Trophoblast cell (in vitro differentiated cells and primary cell): ENCODE results near the gene ESR2.
A peak's percentile ranks its signal among the peaks of the same experiment; 100 is the strongest.

Source experiments
- DNase-seq, 2 donors: peaks; one replicate each; pipeline ENCODE4 v3.0.0-alpha.2; 2016
- H2AFZ ChIP-seq: 2 replicates; pipeline ENCODE4 v1.6.1; 2013; ENCODE audit warnings: low read length, moderate library complexity, mild to moderate bottlenecking; ENCODE audit not compliant: insufficient read depth, poor library complexity
- H2AK5ac ChIP-seq: 2 replicates; pipeline ENCODE4 v1.6.1; 2013; ENCODE audit warnings: mild to moderate bottlenecking, low read length
- H2BK120ac ChIP-seq: 2 replicates; pipeline ENCODE4 v1.6.1; 2013; ENCODE audit warnings: low read length, mild to moderate bottlenecking, moderate library complexity; ENCODE audit not compliant: insufficient read depth, poor library complexity
- H2BK12ac ChIP-seq: 2 replicates; pipeline ENCODE4 v1.6.1; 2013; ENCODE audit warnings: mild to moderate bottlenecking, low read length, moderate library complexity
- H2BK5ac ChIP-seq: 2 replicates; pipeline ENCODE4 v1.6.1; 2013; ENCODE audit warnings: low read length, low read depth, moderate library complexity, mild to moderate bottlenecking; ENCODE audit not compliant: poor library complexity
- H3K14ac ChIP-seq: 2 replicates; pipeline ENCODE4 v1.6.1; 2013; ENCODE audit warnings: mild to moderate bottlenecking, low read length
- H3K18ac ChIP-seq: 2 replicates; pipeline ENCODE4 v1.6.1; 2013; ENCODE audit warnings: mild to moderate bottlenecking, low read length
- H3K23ac ChIP-seq: 2 replicates; pipeline ENCODE4 v1.6.1; 2013; ENCODE audit warnings: low read length
- H3K27ac ChIP-seq: 2 replicates; pipeline ENCODE4 v1.5.1; 2013; ENCODE audit warnings: low read depth, mild to moderate bottlenecking, inconsistent platforms, low read length, moderate library complexity
- H3K27me3 ChIP-seq: 2 replicates; pipeline ENCODE4 v1.6.1; 2013; ENCODE audit warnings: inconsistent platforms, mild to moderate bottlenecking, low read length, moderate library complexity; ENCODE audit not compliant: insufficient read depth
- H3K36me3 ChIP-seq, 2 experiments: 1 replicate in 1 of 2; 2 replicates in 1 of 2; pipeline ENCODE4 v1.6.1; 2013; ENCODE audit warnings: low read length in 2 of 2, mild to moderate bottlenecking in 2 of 2, moderate library complexity in 1 of 2; ENCODE audit not compliant: insufficient read depth in 2 of 2, control insufficient read depth in 1 of 2
- H3K4ac ChIP-seq: 2 replicates; pipeline ENCODE4 v1.6.1; 2013; ENCODE audit warnings: low read depth, mild to moderate bottlenecking, low read length, moderate library complexity
- H3K4me1 ChIP-seq, 2 experiments: 1 replicate in 1 of 2; 2 replicates in 1 of 2; pipeline ENCODE4 v1.6.1; 2013; ENCODE audit warnings: low read length in 2 of 2, mild to moderate bottlenecking in 2 of 2, moderate library complexity in 1 of 2; ENCODE audit not compliant: insufficient read depth in 2 of 2, control insufficient read depth in 1 of 2
- H3K4me2 ChIP-seq: 2 replicates; pipeline ENCODE4 v1.6.1; 2013; ENCODE audit warnings: inconsistent platforms, mild to moderate bottlenecking, low read length, moderate library complexity
- H3K4me3 ChIP-seq: 2 replicates; pipeline ENCODE4 v1.5.1; 2013; ENCODE audit warnings: mild to moderate bottlenecking, low read depth, low read length, inconsistent platforms
- H3K79me1 ChIP-seq: one replicate; pipeline ENCODE4 v1.6.1; 2013; ENCODE audit warnings: low read length
- H3K79me2 ChIP-seq: 2 replicates; pipeline ENCODE4 v1.6.1; 2013; ENCODE audit warnings: low read length, mild to moderate bottlenecking; ENCODE audit not compliant: control insufficient read depth, insufficient read depth, poor library complexity
- H3K9ac ChIP-seq: 2 replicates; pipeline ENCODE4 v1.6.1; 2013; ENCODE audit warnings: mild to moderate bottlenecking, low read length
- H3K9me3 ChIP-seq: 2 replicates; pipeline ENCODE4 v1.6.1; 2013; ENCODE audit warnings: low read depth, mild to moderate bottlenecking, control low read depth, inconsistent platforms, low read length; ENCODE audit not compliant: insufficient read depth
- H4K12ac ChIP-seq: 2 replicates; pipeline ENCODE4 v1.6.1; 2013; ENCODE audit warnings: low read depth, mild to moderate bottlenecking, low read length, moderate library complexity
- H4K8ac ChIP-seq: 2 replicates; pipeline ENCODE4 v1.6.1; 2013; ENCODE audit warnings: low read depth, mild to moderate bottlenecking, low read length, moderate library complexity
- H4K91ac ChIP-seq: one replicate; pipeline ENCODE4 v1.6.1; 2013; ENCODE audit warnings: low read depth, mild to moderate bottlenecking, low read length, moderate library complexity
- WGBS: extraction: QIAGEN DNeasy Blood & Tissue Kit; methylation state at CpG from one replicate; pipeline ENCODE4 v1.1.7; 2013; ENCODE audit warnings: missing lambda C conversion rate; ENCODE audit not compliant: insufficient read length, insufficient coverage; ENCODE audit errors: extremely low coverage; 5-methylcytosine and 5-hydroxymethylcytosine counted together

Gene ESR2

DNA sequence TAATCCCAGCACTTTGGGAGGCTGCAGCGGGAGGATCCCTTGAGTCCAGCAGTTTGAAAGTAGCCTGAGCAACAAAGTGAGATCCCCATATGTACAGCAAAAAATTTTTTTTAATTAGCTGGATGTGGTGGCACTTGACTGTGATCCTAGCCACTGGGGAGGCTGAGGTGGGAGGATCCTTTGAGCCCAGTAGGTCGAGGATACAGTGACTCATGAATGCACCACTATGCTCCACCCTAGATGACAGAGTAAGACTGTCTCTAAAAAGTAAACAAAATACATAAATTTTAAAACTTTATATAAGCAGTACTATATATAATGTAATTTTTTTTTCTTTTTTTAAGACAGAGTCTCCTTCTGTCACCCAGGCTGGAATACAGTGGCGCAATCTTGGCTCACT is 115.4 kb downstream of the ESR2 start:
- no peaks in the 10 kb centered on the region for H3K4me1 ChIP-seq
- H3K79me2 ChIP-seq: no peaks in the 10 kb centered on the region
- H2BK120ac ChIP-seq: no peak overlapping the region
- no peak overlapping the region for H3K4ac ChIP-seq
- no CpG with 5 or more reads among the region's 3 CpGs for WGBS
- no peak overlapping the region for H2BK12ac ChIP-seq
- H3K79me1 ChIP-seq: no peaks in the 10 kb centered on the region
- H3K23ac ChIP-seq: no peak overlapping the region
- H2BK5ac ChIP-seq: no peak overlapping the region
- no peak overlapping the region for H3K9ac ChIP-seq
- H3K14ac ChIP-seq: no peak overlapping the region
- H3K36me3 ChIP-seq: peaks cover 0 to 6% of the 10 kb centered on the region in 2 experiments
- H4K8ac ChIP-seq: no peak overlapping the region
- no peak overlapping the region for H4K12ac ChIP-seq
- H4K91ac ChIP-seq: no peak overlapping the region
- H3K4me3 ChIP-seq: no peak overlapping the region
- H3K18ac ChIP-seq: no peak overlapping the region
- H3K27ac ChIP-seq: no peak overlapping the region
- no peak for DNase-seq
- H3K9me3 ChIP-seq: no peaks in the 10 kb centered on the region
- no peaks in the 10 kb centered on the region for H3K27me3 ChIP-seq
- no peak overlapping the region for H2AFZ ChIP-seq
- H3K4me2 ChIP-seq: no peak overlapping the region
- no peak overlapping the region for H2AK5ac ChIP-seq

DNA sequence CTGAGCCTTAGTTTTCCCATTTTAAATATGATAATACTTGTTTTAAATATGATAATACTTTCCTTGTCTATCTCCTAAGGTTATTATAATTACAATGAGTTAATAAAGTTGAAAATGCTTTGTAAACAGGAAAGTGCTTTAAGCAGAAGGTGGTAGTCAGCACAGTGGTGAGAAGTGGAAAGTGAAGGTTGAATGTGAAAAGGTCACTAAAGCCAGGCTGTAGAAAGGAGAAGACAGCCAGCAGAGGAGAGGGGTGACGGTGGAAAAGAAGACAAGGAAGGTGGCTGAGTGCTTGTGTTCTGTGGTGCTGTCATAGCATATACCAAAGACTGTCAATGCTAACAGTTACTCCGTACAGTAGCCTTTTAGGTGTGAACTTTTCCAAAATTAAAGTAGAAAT is 117.8 kb downstream of the ESR2 start:
- Histone ChIP-seq H3K14ac (no peak overlapping the region), H3K36me3 (peaks cover 3 to 6% of the 10 kb centered on the region in 2 experiments), H2AFZ (no peak overlapping the region), H3K79me2 (no peaks in the 10 kb centered on the region), H3K27me3 (no peaks in the 10 kb centered on the region), H3K9ac (no peak overlapping the region), H4K8ac (no peak overlapping the region), H3K4me3 (no peak overlapping the region), H2BK120ac (no peak overlapping the region), H2AK5ac (no peak overlapping the region), H3K23ac (peak overlapping the region; percentile 100), H3K27ac (no peak overlapping the region), H3K4ac (no peak overlapping the region), H2BK12ac (no peak overlapping the region), H3K9me3 (no peaks in the 10 kb centered on the region), H3K18ac (no peak overlapping the region), H4K91ac (no peak overlapping the region), H4K12ac (no peak overlapping the region), H3K4me2 (no peak overlapping the region), H3K4me1 (no peaks in the 10 kb centered on the region), H2BK5ac (no peak overlapping the region), H3K79me1 (no peaks in the 10 kb centered on the region)
- WGBS: no CpG with 5 or more reads among the region's 2 CpGs
- no peak for DNase-seq

DNA sequence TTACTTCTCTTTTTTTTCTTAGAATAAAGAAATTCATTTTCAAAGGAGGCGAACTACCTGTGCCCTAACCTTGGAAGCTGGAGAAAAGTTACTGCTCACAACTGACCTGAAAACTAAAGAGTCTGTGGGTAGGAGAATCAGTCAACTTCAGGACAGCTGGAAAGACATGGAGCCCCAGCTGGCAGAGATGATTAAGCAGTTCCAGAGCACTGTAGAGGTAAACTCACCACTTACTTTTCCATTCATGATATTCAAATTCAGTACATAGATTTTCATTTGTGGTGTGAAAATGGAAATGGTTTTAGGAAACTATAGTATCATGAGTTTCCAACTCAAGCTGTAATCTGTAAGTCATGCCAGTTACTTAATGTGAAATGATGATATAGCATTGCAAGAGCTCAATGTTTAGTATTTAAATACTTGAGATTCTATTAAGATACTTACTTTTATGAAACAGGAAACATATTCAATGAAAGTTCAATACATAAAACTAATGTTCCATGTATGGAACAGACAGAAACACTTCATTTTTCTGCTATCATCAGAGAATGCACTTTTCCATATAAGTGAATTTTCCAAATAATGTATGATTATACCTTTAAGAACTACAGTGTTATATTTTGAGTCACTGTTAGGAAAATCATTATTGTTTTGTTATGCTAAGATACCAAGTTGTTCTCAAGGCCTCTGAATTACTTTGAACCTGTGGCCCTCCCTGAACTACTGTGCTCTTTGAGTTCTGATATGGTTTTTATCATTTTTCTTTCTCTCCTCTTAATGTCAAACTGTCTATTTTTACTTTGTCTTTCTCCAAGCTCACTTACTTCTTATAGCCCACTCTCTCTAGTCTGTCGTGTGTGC is 119.0 kb downstream of the ESR2 start:
- H4K91ac ChIP-seq: no peak overlapping the region
- H3K79me2 ChIP-seq: no peaks in the 10 kb centered on the region
- H3K4me1 ChIP-seq: no peaks in the 10 kb centered on the region
- H3K27me3 ChIP-seq: no peaks in the 10 kb centered on the region
- H2AK5ac ChIP-seq: no peak overlapping the region
- H3K27ac ChIP-seq: no peak overlapping the region
- WGBS: no CpG with 5 or more reads among the region's 2 CpGs
- H3K79me1 ChIP-seq: no peaks in the 10 kb centered on the region
- H3K36me3 ChIP-seq: peaks cover 3 to 9% of the 10 kb centered on the region in 2 experiments
- H3K4me2 ChIP-seq: no peak overlapping the region
- no peak overlapping the region for H2BK120ac ChIP-seq
- H2AFZ ChIP-seq: no peak overlapping the region
- no peak overlapping the region for H3K9ac ChIP-seq
- no peak overlapping the region for H3K4me3 ChIP-seq
- H4K12ac ChIP-seq: no peak overlapping the region
- no peaks in the 10 kb centered on the region for H3K9me3 ChIP-seq
- no peak overlapping the region for H2BK12ac ChIP-seq
- no peak overlapping the region for H3K18ac ChIP-seq
- no peak overlapping the region for H3K23ac ChIP-seq
- no peak overlapping the region for H2BK5ac ChIP-seq
- no peak for DNase-seq
- H3K4ac ChIP-seq: no peak overlapping the region
- H3K14ac ChIP-seq: no peak overlapping the region
- no peak overlapping the region for H4K8ac ChIP-seq

GRCh38 chr14:64170181-64170580 is 124.0 kb downstream of the ESR2 start:
- H2BK120ac ChIP-seq: no peak overlapping the region
- WGBS: no CpG with 5 or more reads among the region's 8 CpGs

More at GRCh38 chr14:64170181-64170580, 124.0 kb downstream of the ESR2 start:
- Histone ChIP-seq H3K18ac (no peak overlapping the region), H3K79me2 (no peaks in the 10 kb centered on the region), H3K36me3 (peaks cover 4 to 14% of the 10 kb centered on the region in 2 experiments), H3K4me3 (no peak overlapping the region), H2AFZ (no peak overlapping the region), H3K14ac (no peak overlapping the region), H3K4me2 (no peak overlapping the region), H2BK12ac (no peak overlapping the region), H3K27me3 (no peaks in the 10 kb centered on the region), H3K9me3 (no peaks in the 10 kb centered on the region), H4K91ac (no peak overlapping the region), H3K23ac (no peak overlapping the region), H2BK5ac (no peak overlapping the region), H3K79me1 (no peaks in the 10 kb centered on the region), H3K4ac (no peak overlapping the region), H3K27ac (no peak overlapping the region), H4K12ac (no peak overlapping the region), H4K8ac (no peak overlapping the region), H3K4me1 (no peaks in the 10 kb centered on the region), H2AK5ac (no peak overlapping the region), H3K9ac (no peak overlapping the region)
- no peak for DNase-seq
